Measurements from ENCODE around the gene SUZ12.

DNA sequence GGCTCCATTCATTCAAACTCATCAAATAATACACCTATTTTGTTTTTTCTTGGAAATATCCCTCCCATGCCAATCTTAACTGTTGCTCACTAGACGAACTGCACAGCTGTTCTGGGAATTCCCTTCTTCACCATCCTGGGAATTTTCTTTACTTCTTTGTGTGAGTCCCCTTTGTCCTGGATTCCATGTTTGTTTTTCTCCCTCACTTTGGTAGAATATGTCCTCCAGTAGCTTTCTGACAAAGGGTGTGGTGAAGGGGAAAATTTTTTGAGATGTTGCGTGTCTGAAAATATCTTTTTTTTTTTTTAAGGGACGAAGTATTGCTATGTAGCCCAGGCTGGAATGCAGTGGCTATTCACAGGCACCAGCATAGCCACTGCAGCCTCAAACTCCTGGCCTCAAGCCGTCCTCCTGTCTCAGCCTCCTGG, 18.1 kb upstream of the SUZ12 start:
- TF ChIP-seq, protein P1, sequence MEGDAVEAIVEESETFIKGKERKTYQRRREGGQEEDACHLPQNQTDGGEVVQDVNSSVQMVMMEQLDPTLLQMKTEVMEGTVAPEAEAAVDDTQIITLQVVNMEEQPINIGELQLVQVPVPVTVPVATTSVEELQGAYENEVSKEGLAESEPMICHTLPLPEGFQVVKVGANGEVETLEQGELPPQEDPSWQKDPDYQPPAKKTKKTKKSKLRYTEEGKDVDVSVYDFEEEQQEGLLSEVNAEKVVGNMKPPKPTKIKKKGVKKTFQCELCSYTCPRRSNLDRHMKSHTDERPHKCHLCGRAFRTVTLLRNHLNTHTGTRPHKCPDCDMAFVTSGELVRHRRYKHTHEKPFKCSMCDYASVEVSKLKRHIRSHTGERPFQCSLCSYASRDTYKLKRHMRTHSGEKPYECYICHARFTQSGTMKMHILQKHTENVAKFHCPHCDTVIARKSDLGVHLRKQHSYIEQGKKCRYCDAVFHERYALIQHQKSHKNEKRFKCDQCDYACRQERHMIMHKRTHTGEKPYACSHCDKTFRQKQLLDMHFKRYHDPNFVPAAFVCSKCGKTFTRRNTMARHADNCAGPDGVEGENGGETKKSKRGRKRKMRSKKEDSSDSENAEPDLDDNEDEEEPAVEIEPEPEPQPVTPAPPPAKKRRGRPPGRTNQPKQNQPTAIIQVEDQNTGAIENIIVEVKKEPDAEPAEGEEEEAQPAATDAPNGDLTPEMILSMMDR (IDR thresholded peaks at IDR 0.05), result no peak
- TF ChIP-seq POLR2A (IDR thresholded peaks at IDR 0.05), result no peak

Measured in thyroid gland (tissue), 4 donors.